ENCODE measurements around the gene UTP14A.

GRCh38 chrX:129939986-129940385, 34.0 kb downstream of the UTP14A start:
- TF ChIP-seq CTCF (conservative IDR thresholded peaks at IDR 0.05) = no peak
- TF ChIP-seq ZFX (IDR thresholded peaks at IDR 0.05) = no peak

All from C4-2B (cell line).